Stimulated activated CD8-positive, alpha-beta memory T cell treated with anti-CD3 and anti-CD28 coated beads, Interleukin-7, amount 100 ng/mL, for 4 hours (primary cell): ENCODE results near the gene INSYN1.
"Not testable (repeated sequence)": the region's sequence is repeated elsewhere in the genome, so short reads cannot be mapped to it uniquely, and the experiment has no call there.

Source experiments
- DNase-seq, 2 donors: peaks; one replicate each; pipeline ENCODE4 v3.0.0-alpha.2; 2020; ENCODE audit warnings: low read depth in 2 of 2

INSYN1 gene

DNA sequence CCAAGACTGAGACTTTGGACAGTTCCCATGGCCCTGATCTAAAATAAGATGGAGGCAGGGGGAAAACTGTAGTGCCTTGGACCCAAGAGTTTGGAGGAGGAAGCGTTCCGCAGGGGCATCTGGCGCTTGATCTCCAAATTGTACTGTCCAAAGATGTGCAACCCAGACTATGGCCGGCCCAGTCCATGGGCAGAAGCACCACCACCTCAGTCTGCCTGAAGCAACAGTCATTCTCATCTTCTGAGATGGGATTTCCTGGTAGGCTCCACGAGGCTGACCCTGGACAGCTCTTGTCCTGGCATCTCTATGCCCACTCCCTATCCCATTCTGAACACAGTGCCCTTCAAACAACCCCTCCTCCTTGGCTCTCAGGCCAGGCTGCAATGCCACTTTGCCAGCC is 3.6 kb downstream of the INSYN1 start:
- DNase-seq, result no peak

- no peak for DNase-seq
Observed at GRCh38 chr15:73748730-73749129, 4.4 kb downstream of the INSYN1 start.

- DNase-seq, result no peak
Observed at GRCh38 chr15:73747847-73748590, 5.1 kb downstream of the INSYN1 start.

- DNase-seq, result no peak
Observed at GRCh38 chr15:73746883-73747282, 6.3 kb downstream of the INSYN1 start.

GRCh38 chr15:73746261-73746660 is 6.9 kb downstream of the INSYN1 start:
- no peak for DNase-seq

GRCh38 chr15:73745073-73745472 is 8.1 kb downstream of the INSYN1 start:
- DNase-seq, result no peak

DNA sequence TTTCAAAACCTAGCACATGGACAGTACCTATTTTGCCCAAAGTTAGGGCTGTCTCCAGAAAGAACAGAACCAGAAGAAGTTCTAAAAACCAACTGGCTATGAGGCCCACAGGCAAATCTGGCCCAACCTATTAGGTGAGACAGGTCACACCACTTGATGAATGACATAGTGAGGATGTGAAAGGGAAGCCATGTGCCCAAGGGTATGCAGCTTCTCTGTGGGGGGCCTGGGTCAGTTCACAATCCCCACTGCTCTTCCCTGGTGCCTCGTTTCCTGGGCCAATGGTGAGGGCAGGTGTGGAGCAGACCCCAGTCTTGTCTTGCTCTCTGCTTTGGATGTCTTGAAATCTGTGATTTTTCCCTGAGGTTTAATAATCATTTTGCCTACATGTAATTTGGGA is 8.9 kb downstream of the INSYN1 start:
- no peak for DNase-seq

GRCh38 chr15:73741321-73741836 is 11.8 kb downstream of the INSYN1 start:
- DNase-seq, result no peak

DNA sequence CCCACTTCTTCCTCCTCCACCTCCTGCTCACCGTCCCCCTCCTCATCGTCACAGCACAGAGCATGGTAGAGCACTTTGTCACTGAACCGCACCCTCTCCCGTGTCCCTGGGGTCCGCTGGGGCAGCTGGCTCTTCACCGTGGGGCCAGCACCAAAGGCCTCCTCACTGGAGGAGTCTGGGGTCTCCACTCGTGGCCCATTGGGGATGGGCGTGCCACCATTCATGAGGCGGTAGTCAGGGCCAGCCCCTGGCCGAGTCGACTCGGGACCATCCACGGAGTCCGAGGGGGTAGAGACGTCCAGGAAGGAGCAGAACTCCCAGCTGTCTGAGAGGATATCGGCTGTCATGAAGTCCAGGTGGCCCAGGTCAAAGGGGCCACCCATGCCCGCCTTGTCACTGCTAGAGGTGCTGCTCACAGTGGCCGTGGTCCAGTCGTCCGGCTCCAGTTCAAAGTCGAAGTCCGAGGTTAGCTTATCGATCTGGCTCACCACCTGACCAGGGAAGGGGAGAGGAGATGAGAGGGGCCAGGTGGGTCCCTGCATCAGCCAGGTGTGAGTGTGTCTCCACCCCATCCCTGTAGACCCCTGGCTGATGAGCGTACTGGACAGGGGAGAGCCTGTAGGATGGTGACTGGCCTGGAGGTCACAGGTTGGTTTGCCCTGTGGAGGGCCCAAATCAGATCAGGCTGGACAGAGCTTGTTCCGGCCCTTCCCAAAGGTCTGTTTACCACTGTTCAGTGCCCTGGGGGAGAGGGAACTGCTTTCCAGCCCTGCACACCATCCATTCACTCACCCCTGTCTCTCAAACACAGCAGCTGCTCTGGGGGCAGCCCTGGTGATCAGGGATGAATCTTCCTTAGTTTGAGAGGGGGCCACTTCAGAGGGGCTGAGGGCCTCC is 12.8 kb downstream of the INSYN1 start:
- no peak for DNase-seq

DNA sequence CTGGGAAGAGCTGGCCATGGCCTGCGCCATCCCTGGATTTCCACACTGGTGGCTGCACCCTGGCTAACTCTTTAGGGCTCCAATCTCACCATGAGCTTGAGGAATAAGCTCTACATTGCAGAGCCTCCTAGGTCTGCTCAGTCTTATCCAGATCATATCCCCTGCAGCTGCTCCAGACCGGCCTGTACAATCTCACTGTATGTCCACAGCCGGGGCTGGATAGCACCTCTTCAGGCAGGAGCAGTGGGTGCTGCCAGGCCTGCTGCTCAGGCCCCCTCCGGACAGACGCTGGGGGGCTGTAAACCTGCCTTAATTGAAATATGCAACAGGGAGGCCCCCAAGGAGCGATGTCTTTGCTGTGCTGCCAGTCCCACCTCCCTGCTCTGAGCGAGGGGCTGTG is 15.6 kb downstream of the INSYN1 start:
- DNase-seq, result no peak

- DNase-seq, result no peak
Observed at GRCh38 chr15:73732930-73733329, 20.2 kb downstream of the INSYN1 start.

GRCh38 chr15:73732051-73732450 is 21.1 kb downstream of the INSYN1 start:
- not testable (repeated sequence) for DNase-seq

DNA sequence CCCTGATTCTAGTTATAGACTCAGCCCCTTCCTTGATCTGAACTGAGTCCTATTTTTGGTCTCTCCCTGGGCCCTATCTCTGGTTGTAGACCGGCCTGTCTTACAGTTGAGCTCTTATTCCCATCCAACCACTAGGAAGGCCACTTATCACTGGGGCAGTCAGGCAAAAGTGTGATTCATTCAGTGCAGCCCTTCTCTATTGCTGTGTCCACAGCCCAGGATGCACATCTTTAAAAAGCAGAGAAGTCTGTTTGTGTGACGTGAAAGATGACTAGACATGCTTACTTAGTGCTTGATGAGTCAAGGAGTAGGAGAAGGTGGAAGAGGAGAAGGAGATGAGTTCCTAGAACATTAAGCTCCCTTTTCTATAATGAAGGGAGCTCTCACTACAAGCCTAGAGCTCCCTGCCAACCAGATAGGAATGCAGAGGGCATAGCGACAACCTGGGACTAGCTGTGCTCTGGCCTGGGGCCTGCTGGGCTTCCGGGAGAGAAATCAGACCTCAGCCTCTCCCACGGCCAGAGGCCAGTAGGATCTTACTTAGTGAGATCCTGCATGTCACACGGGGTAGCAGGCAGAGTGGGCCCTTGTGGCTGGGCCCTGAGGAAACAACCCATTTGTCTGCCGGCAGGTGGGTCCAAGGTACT is 25.7 kb downstream of the INSYN1 start:
- DNase-seq, result no peak

DNA sequence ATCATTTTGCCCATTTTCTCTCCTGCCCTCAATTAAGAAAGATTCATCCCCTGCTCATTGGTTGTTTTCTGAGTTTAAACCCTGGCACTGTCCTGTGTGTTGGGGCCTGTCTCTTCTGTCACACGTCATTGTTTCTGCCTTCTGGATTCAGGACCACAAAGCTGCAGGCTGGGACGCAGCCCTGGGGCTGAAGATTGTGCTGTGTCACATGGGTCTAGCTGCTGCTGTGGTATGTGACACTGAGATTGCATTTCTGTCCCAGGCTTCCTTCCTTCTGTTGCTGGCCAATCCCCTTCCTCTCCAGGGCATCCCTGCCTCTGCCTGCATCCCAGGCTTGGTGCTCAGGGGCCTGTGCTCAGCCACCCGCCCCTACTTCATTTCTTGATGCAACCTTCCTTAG is 28.9 kb downstream of the INSYN1 start:
- DNase-seq, result no peak

DNA sequence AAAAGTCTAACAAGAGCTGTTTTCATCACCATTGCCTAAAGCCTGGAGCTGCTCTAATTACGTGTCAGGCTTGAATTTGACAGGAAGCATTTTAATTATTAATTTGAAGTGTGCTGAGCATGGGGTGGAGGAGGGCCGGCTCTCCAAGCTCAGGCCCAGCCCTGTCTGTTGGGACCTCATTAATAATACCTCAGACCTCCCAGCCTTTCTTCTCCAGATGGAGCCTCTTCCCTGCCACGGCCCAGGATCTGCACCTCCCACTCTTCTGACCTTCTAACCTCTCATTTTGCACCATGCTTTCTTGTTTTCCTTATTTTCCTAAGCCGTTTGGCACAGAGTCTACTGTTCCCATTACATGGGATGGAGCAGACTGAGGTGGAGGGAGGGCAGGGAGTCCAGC is 30.0 kb downstream of the INSYN1 start:
- DNase-seq, result no peak

GRCh38 chr15:73722425-73722824 is 30.7 kb downstream of the INSYN1 start:
- no peak for DNase-seq

- no peak for DNase-seq
Observed at GRCh38 chr15:73718694-73719093, 34.5 kb downstream of the INSYN1 start.

- no peak for DNase-seq
Observed at GRCh38 chr15:73717802-73718201, 35.3 kb downstream of the INSYN1 start.

GRCh38 chr15:73717206-73717605 is 35.9 kb downstream of the INSYN1 start:
- no peak for DNase-seq

DNA sequence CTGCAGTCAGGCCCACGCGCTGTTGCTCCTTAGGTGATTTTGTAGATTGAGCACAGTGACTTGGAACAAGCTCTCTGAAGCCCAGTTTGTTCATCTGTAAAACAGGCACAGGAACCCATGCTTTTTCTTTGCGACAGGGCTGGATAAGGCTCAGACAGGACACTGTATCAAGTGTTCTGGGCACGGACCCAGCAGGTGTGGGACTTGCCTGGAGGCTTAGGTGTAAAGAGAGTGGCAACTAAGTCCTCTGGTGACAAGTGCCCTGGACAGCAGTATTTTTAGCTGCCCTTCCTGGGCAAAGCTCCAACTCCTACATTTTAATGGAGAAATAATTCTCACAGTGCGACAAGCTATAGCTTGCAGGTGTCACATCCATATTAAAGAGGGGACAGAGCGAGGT is 36.7 kb downstream of the INSYN1 start:
- DNase-seq, result no peak

DNA sequence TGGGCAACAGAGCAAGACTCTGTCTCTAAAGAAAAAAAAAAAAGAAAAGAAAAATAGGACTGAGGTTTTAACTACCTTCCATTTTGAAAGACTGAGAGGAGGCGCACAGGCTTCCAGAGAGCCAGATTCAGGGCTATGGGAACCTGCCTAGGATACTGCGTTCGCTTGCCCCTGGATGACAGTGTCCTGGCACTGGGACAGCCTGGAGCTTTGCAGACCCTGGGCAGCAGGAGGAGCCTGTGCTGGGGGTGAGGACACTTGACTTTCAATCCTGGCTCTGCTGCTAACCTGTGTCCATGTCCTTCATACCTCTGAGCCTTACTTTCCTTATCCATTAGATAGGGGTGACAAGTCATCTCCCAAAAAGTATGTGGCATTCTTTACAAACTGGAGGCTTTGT is 37.7 kb downstream of the INSYN1 start:
- no peak for DNase-seq

- DNase-seq, result no peak
Observed at GRCh38 chr15:73714695-73715301, 38.4 kb downstream of the INSYN1 start.
